HG03103 (cell line): Measurements from ENCODE around the gene HNRNPU.

Experiments used
- ATAC-seq: cut with Tn5 transposase; IDR thresholded peaks from one replicate; pipeline ENCODE4 v1.9.1; 2021; ENCODE audit warnings: low read depth; ENCODE audit not compliant: unreplicated experiment

Gene HNRNPU

DNA sequence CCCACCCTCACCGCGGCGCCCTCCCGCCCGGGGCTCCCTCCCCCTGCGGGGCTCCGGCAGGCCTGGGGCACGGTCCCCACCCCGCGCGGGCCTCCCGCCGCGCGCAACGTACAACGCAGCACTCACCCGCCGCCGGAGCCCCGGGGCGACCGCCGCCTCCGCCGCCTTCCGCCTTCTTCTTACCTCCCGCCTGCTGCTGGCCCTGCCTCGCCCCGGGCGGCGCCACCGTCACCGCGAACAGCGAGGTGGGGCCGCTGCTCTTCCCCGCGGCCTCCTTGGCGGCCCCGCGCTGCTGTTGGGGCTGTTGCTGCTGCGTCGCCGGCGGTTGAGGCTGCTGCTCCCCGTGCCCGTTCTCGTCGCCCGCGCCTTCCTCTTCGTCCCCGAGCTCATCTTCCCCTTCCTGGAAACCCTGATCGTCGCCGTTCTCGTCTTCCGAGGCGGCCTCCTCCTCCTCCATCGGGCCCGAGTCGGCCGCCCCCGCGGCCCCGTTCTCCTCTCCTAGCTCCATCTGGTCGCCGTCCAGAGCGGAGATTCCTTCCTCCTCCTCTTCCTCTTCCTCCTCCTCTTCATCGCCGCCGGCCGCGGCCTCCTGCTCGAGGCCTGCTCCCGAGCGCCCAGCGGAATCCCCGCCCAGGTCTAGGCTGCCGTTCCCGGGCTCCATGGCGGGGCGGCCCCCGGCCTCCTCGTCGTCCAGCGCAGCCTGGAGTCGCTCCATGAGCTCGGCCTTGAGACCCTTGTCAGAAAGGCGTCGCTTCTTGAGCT lies 671 bp downstream of the HNRNPU start:
- ATAC-seq = peak; percentile 1

DNA sequence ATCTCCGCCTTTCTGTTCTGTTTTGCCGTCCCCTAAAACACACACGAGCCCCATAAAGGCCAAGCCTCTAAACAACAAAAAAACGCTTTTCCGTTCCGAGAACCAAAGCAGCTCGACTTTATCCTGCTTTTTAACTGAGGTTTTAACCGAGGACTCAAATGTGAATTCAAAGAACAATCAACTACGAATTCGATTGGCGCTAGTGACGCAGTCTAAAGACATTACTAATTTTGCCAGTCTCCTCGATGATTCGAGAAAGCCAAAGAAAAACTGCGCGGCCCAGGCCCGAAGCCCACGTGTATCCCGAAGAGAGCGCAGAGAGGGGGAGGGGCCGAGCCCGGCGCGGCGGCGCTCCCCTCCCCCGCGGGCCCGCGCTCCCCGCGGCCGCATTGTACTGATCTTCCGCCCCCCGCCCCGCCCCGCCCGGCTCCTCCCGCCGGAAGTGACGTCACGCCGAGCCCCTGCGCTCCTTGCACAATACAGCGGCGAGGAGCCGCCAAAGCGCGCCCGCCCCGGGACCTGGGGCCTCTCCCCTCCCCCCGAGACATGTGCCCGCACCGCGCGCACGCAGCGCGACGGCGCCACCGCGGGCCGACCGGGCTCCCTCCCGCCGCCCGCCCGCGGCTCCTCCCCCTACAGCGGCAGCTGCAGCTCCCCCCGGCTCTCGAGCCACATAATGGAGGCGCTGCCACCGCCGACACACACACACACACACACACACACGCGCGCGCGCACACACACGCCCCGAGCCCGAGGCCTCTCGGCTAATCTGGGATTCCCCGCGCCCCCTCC lies 1.4 kb downstream of the HNRNPU start:
- peak; percentile 52 for ATAC-seq

DNA sequence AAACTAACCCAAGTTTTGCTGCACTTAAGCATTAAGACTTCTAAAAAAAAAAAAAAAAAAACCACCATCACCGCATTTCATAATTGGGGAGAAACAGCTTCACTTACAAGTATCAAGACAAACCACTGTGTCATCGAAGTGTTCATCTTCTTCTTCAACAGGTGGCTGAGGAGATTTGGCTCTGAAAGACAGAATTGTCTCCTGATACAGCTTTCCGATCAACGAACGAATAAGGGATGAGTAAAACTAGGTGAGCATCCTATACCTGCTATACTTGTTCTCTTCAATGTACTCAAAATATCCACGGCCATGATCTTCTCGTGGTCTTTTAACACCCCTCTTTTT lies 2.0 kb downstream of the HNRNPU start:
- ATAC-seq = no peak

DNA sequence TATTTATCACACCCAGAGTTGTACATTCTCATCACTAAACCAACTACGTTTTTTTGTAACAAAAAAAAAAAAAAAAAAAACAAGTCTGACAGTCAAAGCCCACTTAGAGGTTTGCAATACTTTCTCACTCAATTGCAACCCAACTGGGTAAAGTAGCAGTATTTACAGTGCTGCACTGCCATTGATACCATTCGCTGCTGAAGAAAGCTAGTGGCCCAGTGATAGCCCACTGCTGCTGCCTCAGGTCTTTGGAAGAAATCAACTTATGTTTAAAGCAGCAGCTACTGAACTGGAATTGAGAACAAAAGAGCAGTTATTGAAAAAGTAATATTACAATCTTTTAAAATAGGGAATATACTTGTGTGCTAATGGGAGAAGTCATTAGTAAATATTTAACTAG lies 2.7 kb downstream of the HNRNPU start:
- no peak for ATAC-seq

DNA sequence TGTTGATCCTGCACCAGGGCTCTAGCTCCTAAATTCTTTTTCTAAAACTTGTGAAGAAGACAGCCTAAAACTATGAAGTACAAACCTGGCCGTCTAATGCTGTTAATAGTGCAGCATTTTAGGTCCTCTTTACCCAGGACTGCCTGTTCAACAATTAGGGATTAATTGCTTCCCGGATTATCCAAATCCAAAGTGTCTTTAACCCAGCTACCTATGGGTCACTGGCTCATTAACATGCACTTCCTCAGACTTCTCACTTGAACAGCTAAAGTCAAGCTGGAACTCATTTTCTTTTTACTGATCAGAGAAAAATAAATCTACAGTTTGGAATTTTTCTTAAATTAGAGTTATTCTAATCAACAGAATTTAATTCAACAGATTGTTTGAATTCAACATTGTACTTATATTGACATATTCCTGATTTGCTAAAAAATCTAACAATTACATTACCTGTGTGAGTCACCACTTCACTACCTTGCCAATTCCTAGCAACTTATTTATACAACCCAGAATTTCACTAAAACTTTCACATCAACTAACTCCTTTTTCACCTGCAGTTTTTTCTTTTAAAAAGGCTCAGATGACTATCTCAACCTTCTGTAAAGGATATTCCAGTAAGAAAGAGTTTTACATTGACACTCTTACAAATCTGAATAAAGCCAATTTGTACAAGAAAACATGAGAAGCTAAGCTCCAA lies 3.3 kb downstream of the HNRNPU start:
- ATAC-seq = no peak

DNA sequence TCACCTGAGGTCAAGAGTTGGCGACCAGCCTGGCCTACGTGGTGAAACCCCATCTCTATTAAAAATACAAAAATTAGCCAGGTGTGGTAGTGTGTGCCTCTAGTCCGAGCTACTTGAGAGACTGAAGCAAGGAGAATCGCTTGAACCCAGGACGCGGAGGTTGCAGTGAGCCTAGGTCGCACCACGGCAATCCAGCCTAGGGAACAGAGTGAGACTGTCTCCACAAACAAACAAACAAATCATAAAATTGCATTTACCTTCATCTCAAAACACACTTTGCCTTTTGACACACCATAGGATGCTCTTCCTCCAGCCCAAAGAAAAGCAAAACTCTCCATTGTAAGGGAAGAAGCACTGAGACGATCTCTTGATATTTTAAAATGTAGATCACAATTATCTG lies 4.3 kb downstream of the HNRNPU start:
- ATAC-seq = no peak

DNA sequence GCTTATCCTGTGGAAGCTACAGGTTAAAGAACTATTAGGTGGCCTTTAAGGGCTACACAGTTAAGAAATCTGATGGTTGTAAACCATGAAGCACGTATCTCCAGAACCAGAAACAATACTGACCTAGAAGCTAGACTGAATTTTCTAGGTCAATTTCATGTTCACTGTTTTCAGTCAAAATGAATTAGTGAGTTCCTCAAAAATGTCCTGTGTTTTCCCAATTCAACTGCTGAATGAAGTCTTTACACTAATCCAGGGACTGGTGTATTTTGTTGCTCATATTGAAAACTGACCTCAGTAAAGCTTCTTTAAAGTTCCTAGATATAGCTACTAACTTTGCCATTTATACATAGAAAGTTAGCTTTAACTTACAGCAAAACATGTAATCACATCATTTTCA lies 6.0 kb downstream of the HNRNPU start:
- no peak for ATAC-seq

DNA sequence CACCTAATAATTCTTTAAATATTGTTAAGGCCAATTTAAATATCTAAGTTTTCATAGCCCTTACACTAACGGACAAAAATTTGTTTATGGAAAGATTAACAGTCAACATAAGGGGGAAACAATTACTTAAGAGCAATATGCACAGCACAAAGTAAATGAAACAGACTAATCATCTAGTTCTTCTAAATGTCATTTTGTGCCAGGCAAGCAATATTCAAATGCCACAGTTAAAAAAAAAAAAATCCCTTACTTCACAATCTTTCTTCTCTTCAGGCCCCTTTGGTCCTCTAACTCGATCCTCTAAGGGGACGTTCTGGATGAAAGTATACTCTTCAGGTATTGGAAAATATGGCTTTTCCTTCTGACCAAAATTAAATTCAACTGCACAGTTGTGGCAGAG lies 6.6 kb downstream of the HNRNPU start:
- ATAC-seq = no peak

DNA sequence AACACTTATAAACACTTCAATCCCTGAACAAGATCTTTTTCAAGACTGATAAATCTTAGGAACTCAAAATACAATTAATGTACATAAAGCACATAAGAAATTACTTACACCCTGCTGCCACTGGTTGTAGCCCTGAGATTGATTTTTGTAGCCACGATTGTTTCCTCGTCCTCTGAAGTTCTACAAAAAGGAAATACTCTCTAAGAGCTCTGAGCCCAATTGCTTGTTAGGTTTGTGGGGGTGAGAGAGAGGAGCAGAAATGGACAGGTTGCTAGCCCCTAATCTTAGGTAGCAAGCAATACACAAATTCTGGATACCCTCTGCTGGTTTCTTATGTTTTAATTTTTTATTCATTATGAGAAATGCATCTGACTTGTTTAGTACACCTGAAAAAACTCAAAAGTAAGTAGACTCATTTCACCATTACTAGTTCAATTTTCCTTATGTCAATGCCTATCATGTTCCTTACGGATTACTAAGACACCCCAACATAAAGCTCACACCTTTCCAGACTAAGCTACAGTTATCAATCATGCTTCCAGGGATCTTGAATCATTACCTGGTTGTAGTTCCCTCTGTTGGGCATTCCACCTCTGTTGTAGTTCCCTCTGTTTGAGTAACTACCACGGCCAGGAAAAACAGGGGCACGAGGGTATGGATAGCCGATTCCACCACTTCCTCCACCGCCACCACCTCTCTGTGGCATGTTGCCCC lies 9.3 kb downstream of the HNRNPU start:
- no peak for ATAC-seq

DNA sequence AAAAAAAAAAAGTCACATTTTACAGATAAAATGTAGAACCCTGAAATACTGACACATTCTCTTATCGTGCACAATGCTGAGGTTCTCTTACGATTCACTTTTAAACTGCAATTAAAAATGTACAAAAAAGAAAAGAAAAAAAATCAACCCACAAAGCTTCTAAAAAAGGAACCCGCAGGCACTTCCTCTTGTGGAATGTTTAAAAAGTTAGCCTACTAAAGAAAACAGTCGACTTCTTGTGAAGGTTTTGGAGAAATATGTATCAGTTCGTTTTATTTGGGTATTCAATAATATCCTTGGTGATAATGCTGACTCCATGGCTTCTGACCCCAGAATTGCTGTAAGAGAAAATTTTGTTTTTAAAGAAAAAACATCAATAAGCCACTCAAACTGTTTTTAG lies 10.2 kb downstream of the HNRNPU start:
- ATAC-seq = no peak

DNA sequence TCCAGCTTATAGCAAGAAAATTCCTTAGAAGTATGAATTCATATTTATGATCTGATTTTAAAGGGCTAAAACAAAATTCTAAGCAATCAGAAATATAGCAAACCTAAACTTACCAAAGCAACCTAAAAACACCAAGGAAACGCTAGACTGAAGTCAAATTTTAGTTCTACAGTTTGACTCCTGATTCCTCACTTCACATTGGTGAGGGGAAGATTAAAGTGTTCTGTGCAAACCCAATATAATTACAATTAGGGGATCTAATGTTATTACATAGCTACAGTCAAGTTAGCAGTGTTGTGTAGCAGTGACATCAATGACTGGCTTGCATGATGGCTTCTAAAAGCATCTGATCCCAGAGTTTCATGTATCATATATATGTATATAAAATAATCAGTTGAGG lies 11.6 kb downstream of the HNRNPU start:
- no peak for ATAC-seq

DNA sequence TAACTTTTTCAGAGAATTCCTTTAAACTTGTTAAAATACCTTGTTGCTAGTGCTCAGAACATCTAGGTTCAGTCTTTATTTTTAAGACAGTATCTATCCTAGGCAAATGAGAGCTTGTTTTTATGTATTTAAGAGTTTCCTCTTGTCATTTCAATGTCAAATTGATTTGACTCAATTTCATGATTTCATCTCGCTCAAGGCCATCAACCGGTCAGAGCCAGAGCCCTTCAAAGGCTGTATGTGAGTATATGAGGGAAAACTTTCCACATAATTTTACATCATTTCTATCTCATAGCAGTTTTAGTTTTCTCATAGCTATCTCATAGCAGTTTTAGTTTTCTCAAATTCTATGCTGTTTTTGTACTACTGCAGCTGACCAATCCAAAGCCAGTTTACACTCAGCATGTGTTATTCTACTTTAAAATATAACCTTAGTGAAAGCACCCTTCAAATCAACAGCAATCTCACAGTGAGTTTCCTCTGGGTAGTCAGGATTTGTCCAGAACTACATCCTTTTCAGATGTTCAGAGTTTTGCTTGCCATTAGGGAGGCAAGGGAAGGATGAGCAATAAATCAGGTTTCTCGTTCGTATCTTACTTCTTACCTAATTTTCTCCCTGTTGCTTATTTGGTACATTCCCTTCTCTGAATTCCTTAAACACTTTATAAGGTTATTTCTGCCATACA lies 12.7 kb downstream of the HNRNPU start:
- ATAC-seq = no peak

DNA sequence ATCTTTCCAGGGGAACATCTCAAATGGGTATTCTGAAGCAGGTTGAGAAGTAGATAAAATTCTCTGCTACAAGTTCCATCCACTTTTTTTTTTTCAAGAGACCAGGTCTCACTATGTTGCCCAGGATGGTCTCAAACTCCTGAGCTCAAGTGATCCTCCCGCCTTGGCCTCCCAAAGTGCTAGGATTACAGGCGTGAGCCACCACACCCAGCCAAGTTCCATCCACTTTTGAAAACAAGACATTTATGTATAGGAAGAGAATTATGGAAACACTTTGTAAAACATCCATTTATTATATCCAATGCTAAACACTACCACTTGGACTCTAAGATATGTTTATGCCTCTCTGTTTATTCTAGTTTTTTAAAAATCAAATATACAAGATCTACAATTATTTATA lies 13.4 kb downstream of the HNRNPU start:
- ATAC-seq = no peak

DNA sequence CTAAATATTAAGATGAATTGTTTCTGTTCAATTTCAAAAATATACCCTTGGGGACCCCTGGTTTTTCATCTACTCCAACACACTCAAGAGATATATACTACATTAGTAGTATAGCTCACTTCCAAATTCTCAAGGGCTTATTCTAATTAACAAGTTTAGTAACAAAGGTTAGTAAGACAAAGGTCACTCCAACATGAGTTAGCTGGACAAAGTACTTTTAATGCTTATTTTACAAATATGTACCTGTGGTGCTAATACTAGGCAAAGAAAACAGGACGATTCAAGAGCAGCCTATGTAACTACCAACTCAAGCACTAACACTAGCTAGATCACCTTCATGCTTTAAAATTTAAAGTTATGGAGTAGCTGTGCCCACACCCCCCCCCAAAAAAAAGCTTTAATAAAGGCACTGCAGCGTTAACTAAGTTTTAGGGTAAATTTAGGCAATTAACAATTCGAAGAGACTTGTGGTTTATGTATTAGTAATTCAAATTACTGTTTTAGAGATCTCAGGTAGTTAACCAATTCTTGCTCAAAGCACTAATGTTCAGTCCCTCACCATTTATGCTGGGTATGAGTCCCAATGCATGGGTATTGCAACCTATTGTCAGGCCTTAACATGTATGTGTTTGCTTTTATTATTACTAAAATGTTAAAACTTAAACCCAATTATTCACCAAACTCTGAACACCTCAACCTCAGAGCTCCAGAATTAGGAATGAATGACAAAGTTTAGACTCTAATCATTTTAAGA lies 14.1 kb downstream of the HNRNPU start:
- no peak for ATAC-seq

DNA sequence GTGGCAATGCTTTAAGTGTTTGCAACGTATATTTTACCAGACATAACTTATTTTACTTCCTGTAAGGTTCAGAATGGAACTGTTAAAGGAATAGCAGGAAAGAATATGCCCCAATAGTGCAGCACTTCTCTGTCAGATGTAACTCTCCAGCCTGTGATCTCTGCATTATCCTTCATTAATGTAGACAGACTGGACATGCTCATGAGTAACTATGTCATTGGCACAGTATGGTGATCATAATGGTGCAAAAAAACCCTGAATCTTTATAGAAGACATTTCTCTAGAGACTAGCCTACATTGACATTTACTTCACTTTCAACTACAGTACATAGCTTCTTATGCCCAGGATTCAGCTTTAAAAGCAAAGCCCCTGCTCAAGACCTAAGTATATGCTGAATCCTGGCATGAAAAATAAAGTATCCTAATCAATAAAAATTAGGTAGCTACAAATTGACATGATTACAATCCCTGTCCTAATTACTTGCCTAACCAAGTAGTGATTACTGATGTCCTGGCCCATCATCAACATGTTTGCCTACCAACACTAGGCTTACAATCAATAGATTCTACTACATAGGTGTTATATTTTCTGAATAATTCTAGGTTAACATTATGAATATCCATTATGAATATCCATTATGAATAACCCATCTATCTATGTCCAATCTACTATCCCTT lies 15.0 kb downstream of the HNRNPU start:
- no peak for ATAC-seq

DNA sequence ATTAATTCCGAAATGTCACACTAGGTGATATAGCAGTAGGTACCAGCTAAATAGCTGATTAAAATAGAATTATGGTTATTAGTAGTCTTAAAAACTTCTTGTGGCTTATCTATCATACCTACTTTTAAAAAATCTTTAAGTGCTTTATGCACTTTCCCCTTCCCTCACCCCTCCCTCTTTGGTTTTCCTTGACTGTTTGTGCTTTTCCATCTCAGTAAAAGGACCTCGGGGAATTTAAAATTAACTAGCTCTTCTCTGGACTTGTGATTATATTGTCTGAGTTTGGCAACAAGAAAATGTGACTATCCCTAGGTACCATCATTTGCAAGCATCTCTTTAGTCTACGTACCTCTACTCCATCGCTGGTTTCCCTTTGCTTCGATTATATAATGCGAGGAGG lies 17.7 kb downstream of the HNRNPU start:
- ATAC-seq = no peak

DNA sequence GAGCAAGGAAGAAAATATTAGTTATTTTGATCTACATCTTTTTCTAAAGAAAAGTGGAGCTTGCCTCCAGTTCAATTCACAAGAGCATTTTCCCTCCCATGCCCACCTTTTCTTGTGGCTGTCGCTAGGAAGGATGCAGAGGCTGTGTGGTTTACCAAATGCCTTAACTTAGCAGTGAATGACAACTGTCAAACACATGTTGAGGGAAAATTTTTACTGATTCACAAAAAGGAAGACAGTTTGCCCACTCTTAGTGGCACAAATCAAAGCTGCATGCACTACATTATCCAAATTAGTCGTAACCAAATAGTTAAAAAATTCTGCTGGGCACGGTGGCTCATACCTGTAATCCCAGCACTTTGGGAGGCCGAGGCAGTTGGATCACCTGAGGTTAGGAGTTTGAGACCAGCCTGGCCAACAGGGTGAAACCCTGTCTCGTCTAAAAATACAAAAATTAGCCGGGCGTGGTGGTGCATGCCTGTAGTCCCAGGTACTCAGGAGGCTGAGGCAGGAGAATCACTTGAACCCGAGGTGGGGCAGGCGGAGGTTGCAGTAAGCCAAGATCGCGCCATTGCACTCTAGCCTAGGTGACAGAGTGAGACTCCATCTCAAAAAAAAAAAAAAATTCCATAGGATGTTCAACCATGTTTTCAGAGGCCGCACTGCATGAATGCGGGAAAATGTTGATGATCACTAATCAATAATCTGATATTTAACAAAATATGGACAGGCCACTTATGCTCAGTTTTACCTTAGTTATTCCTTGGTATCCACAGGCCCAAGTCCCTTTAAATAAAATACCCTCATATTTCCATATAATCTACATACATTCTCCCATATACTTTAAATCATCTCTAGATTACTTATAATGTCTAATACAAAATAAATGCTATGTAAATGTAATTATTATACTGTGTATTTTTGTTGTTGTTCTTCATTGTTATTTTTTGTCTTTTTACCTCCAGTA lies 19.9 kb downstream of the HNRNPU start:
- ATAC-seq = no peak
